Measurements from ENCODE around the gene LIME1. TPM values are rescaled to one million over a fixed set of nuclear protein-coding genes. Genes with fewer than 3 reads are reported as not detected.
A peak's percentile ranks its signal among the peaks of the same experiment; 100 is the strongest.

LIME1 gene
- total RNA-seq, 6 experiments from 2014 or later: 37.0 to 118 (median 65.5) TPM

- H3K27ac ChIP-seq: no peak overlapping the region
- H3K4me1 ChIP-seq: peaks cover 0 to 28% (median 12%) of the 10 kb centered on the region in 4 donors
- 50% methylated on average over 13 of the region's 25 CpGs for WGBS (ENCODE audit: insufficient coverage, low coverage, low lambda C conversion rate, missing lambda C conversion rate)
- no peak for TF ChIP-seq POLR2A (IDR thresholded peaks at IDR 0.05)
- TF ChIP-seq CTCF (IDR thresholded peaks at IDR 0.05): no peak
- ATAC-seq: no peak
- H3K4me3 ChIP-seq: no peak overlapping the region
- no peaks in the 10 kb centered on the region for H3K9me3 ChIP-seq
- intact Hi-C loops (cut with DNase I): no loop called here
- H3K36me3 ChIP-seq: peaks cover 0 to 14% (median 7%) of the 10 kb centered on the region in 4 donors
- DNase-seq: peak in 1 of 3 donors; percentile 58
- H3K27me3 ChIP-seq: no peaks in the 10 kb centered on the region
Observed at GRCh38 chr20:63744574-63745423, 8.3 kb downstream of the LIME1 start.

GRCh38 chr20:63745424-63745805, 9.0 kb downstream of the LIME1 start:
- Histone ChIP-seq H3K27ac (no peak overlapping the region), H3K4me1 (peaks cover 0 to 28% (median 12%) of the 10 kb centered on the region in 4 donors), H3K9me3 (no peaks in the 10 kb centered on the region), H3K4me3 (no peak overlapping the region), H3K36me3 (peaks cover 0 to 14% (median 7%) of the 10 kb centered on the region in 4 donors), H3K27me3 (no peaks in the 10 kb centered on the region)
- peak in 1 of 3 donors; percentile 44 for DNase-seq
- intact Hi-C loops (cut with DNase I): no loop called here
- TF ChIP-seq CTCF (IDR thresholded peaks at IDR 0.05) (no peak), POLR2A (IDR thresholded peaks at IDR 0.05) (no peak)
- WGBS (ENCODE audit: insufficient coverage, low coverage, low lambda C conversion rate, missing lambda C conversion rate): 48% methylated on average over 5 of the region's 15 CpGs
- no peak for ATAC-seq

- intact Hi-C loops (cut with DNase I): no loop called here
- H3K9me3 ChIP-seq: no peaks in the 10 kb centered on the region
- peaks cover 0 to 14% (median 7%) of the 10 kb centered on the region in 4 donors for H3K36me3 ChIP-seq
- no peak overlapping the region for H3K27ac ChIP-seq
- H3K27me3 ChIP-seq: no peaks in the 10 kb centered on the region
- H3K4me1 ChIP-seq: peaks cover 0 to 28% (median 12%) of the 10 kb centered on the region in 4 donors
- 49% methylated on average over 4 of the region's 26 CpGs for WGBS (ENCODE audit: insufficient coverage, low coverage, low lambda C conversion rate, missing lambda C conversion rate)
- DNase-seq (peak in 2 of 3 donors; percentile 19 to 49), ATAC-seq (no peak)
- H3K4me3 ChIP-seq: no peak overlapping the region
- TF ChIP-seq POLR2A (IDR thresholded peaks at IDR 0.05) (no peak), CTCF (IDR thresholded peaks at IDR 0.05) (no peak)
Observed at GRCh38 chr20:63745961-63746731, 9.7 kb downstream of the LIME1 start.

GRCh38 chr20:63746751-63747315, 10.4 kb downstream of the LIME1 start:
- DNase-seq (peak in 2 of 3 donors; percentile 20 to 53), ATAC-seq (no peak)
- Histone ChIP-seq H3K27me3 (no peaks in the 10 kb centered on the region), H3K4me3 (no peak overlapping the region), H3K9me3 (no peaks in the 10 kb centered on the region), H3K4me1 (peaks cover 0 to 25% (median 8%) of the 10 kb centered on the region in 4 donors), H3K36me3 (peaks cover 0 to 11% (median 7%) of the 10 kb centered on the region in 4 donors), H3K27ac (no peak overlapping the region)
- no peak for TF ChIP-seq CTCF (IDR thresholded peaks at IDR 0.05)
- TF ChIP-seq POLR2A (IDR thresholded peaks at IDR 0.05): no peak
- intact Hi-C loops (cut with DNase I): no loop called here
- no CpG with 5 or more reads among the region's 47 CpGs for WGBS (ENCODE audit: insufficient coverage, low coverage, low lambda C conversion rate, missing lambda C conversion rate)
